ENCODE results near the gene TM4SF18. TPM values are rescaled to one million over a fixed set of nuclear protein-coding genes. Genes with fewer than 3 reads are reported as not detected.

TM4SF18 gene
- total and polyA plus RNA-seq, 2 experiments from 2014 or later: 1.6 to 2.0 TPM

DNA sequence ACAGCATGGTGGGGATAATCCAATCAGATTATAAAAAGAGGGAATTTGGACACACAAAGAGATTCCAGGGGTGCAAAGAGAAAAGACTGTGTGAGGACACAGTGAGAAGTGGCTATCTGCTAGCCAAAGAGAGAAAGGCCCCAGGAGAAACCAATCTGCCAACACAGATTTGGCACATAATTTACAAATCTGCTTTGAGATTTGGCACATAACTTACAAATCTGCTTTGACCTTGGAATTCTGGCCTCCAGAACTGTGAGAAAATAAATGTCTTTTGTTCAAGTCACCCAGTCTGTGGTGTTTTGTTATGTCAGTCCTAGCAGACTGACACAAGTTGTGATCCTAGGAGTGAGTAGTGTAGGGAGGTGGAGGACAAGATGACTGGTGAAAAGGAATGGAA lies 3.5 kb upstream of the TM4SF18 start:
- Histone ChIP-seq H3K4me1 (ENCODE audit: insufficient read depth) (peaks cover 18% of the 10 kb centered on the region), H3F3A (replicated peaks; ENCODE audit: low read depth) (no peaks in the 10 kb centered on the region), H2AFZ (no peak overlapping the region), H3K9me2 (ENCODE audit: insufficient read depth) (no peaks in the 10 kb centered on the region), H3K4me2 (no peak overlapping the region), H3K36me3 (ENCODE audit: insufficient read depth) (no peaks in the 10 kb centered on the region), H3K27ac (ENCODE audit: low read depth) (no peak overlapping the region), H3K79me2 (replicated peaks; ENCODE audit: insufficient read depth) (no peaks in the 10 kb centered on the region), H4K20me1 (replicated peaks; ENCODE audit: insufficient read depth) (no peaks in the 10 kb centered on the region), H3K4me3 (no peak overlapping the region), H3K27me3 (ENCODE audit: insufficient read depth) (no peaks in the 10 kb centered on the region)
- H3K4me1 Mint-ChIP-seq: peaks cover 24% of the 10 kb centered on the region
- no peak for ATAC-seq
- TF ChIP-seq ZNF331 (CRISPR knock-in tag; IDR thresholded peaks at IDR 0.05; ENCODE audit: low read depth) (no peak), STAT1 (IDR thresholded peaks at IDR 0.05; ENCODE audit: unreplicated experiment) (no peak), JUNB (IDR thresholded peaks at IDR 0.05; ENCODE audit: unreplicated experiment) (no peak), NANOG (IDR thresholded peaks at IDR 0.05; ENCODE audit: borderline replicate concordance) (no peak), CREB1 (CRISPR knock-in tag; IDR thresholded peaks at IDR 0.05; ENCODE audit: low read depth) (no peak), POLR2AphosphoS5 (IDR thresholded peaks at IDR 0.05; ENCODE audit: low read depth) (no peak)
- TF ChIP-seq, protein P1, sequence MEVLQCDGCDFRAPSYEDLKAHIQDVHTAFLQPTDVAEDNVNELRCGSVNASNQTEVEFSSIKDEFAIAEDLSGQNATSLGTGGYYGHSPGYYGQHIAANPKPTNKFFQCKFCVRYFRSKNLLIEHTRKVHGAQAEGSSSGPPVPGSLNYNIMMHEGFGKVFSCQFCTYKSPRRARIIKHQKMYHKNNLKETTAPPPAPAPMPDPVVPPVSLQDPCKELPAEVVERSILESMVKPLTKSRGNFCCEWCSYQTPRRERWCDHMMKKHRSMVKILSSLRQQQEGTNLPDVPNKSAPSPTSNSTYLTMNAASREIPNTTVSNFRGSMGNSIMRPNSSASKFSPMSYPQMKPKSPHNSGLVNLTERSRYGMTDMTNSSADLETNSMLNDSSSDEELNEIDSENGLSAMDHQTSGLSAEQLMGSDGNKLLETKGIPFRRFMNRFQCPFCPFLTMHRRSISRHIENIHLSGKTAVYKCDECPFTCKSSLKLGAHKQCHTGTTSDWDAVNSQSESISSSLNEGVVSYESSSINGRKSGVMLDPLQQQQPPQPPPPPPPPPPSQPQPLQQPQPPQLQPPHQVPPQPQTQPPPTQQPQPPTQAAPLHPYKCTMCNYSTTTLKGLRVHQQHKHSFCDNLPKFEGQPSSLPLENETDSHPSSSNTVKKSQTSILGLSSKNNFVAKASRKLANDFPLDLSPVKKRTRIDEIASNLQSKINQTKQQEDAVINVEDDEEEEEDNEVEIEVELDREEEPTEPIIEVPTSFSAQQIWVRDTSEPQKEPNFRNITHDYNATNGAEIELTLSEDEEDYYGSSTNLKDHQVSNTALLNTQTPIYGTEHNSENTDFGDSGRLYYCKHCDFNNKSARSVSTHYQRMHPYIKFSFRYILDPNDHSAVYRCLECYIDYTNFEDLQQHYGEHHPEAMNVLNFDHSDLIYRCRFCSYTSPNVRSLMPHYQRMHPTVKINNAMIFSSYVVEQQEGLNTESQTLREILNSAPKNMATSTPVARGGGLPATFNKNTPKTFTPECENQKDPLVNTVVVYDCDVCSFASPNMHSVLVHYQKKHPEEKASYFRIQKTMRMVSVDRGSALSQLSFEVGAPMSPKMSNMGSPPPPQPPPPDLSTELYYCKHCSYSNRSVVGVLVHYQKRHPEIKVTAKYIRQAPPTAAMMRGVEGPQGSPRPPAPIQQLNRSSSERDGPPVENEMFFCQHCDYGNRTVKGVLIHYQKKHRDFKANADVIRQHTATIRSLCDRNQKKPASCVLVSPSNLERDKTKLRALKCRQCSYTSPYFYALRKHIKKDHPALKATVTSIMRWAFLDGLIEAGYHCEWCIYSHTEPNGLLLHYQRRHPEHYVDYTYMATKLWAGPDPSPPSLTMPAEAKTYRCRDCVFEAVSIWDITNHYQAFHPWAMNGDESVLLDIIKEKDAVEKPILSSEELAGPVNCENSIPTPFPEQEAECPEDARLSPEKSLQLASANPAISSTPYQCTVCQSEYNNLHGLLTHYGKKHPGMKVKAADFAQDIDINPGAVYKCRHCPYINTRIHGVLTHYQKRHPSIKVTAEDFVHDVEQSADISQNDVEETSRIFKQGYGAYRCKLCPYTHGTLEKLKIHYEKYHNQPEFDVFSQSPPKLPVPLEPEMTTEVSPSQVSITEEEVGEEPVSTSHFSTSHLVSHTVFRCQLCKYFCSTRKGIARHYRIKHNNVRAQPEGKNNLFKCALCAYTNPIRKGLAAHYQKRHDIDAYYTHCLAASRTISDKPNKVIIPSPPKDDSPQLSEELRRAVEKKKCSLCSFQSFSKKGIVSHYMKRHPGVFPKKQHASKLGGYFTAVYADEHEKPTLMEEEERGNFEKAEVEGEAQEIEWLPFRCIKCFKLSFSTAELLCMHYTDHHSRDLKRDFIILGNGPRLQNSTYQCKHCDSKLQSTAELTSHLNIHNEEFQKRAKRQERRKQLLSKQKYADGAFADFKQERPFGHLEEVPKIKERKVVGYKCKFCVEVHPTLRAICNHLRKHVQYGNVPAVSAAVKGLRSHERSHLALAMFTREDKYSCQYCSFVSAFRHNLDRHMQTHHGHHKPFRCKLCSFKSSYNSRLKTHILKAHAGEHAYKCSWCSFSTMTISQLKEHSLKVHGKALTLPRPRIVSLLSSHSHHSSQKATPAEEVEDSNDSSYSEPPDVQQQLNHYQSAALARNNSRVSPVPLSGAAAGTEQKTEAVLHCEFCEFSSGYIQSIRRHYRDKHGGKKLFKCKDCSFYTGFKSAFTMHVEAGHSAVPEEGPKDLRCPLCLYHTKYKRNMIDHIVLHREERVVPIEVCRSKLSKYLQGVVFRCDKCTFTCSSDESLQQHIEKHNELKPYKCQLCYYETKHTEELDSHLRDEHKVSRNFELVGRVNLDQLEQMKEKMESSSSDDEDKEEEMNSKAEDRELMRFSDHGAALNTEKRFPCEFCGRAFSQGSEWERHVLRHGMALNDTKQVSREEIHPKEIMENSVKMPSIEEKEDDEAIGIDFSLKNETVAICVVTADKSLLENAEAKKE (CRISPR knock-in tag; IDR thresholded peaks at IDR 0.05): no peak
- TF ChIP-seq, protein P2, sequence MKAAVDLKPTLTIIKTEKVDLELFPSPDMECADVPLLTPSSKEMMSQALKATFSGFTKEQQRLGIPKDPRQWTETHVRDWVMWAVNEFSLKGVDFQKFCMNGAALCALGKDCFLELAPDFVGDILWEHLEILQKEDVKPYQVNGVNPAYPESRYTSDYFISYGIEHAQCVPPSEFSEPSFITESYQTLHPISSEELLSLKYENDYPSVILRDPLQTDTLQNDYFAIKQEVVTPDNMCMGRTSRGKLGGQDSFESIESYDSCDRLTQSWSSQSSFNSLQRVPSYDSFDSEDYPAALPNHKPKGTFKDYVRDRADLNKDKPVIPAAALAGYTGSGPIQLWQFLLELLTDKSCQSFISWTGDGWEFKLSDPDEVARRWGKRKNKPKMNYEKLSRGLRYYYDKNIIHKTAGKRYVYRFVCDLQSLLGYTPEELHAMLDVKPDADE (IDR thresholded peaks at IDR 0.05): no peak
- no peak for DNase-seq (ENCODE audit: low spot score)
- no peaks in the 10 kb centered on the region for H3K27me3 Mint-ChIP-seq (ENCODE audit: insufficient read depth, low read depth, poor library complexity)
- H3K27ac Mint-ChIP-seq: no peak overlapping the region
- H3K36me3 Mint-ChIP-seq (ENCODE audit: low read depth): no peaks in the 10 kb centered on the region
- no peaks in the 10 kb centered on the region for H3K9me3 Mint-ChIP-seq
- H3K4me3 Mint-ChIP-seq: no peak overlapping the region
